IPS-18a (cell line): ENCODE results near the gene RFTN1.

Experiments
- H3K27ac ChIP-seq: one replicate; pipeline ENCODE4 v1.5.1; 2013; ENCODE audit warnings: low read length
- H3K27me3 ChIP-seq: one replicate; pipeline ENCODE4 v1.6.1; 2013; ENCODE audit warnings: mild to moderate bottlenecking, low read length; ENCODE audit not compliant: control insufficient read depth, insufficient read depth
- H3K36me3 ChIP-seq: one replicate; pipeline ENCODE4 v1.6.1; 2013; ENCODE audit warnings: low read depth, low read length; ENCODE audit not compliant: control insufficient read depth
- H3K4me1 ChIP-seq: one replicate; pipeline ENCODE4 v1.6.1; 2013; ENCODE audit warnings: low read depth, low read length; ENCODE audit not compliant: control insufficient read depth
- H3K4me3 ChIP-seq: one replicate; pipeline ENCODE4 v1.5.1; 2013; ENCODE audit warnings: low read length
- H3K9ac ChIP-seq: one replicate; pipeline ENCODE4 v1.6.1; 2013; ENCODE audit warnings: mild to moderate bottlenecking, low read length, moderate library complexity
- H3K9me3 ChIP-seq: one replicate; pipeline ENCODE4 v1.6.1; 2013; ENCODE audit warnings: low read depth, low read length; ENCODE audit not compliant: control insufficient read depth

RFTN1 gene

GRCh38 chr3:16325850-16326249 is 187.6 kb downstream of the RFTN1 start:
- no peak overlapping the region for H3K27ac ChIP-seq
- H3K9ac ChIP-seq = no peak overlapping the region
- no peaks in the 10 kb centered on the region for H3K9me3 ChIP-seq
- H3K4me1 ChIP-seq = peaks cover 7% of the 10 kb centered on the region
- H3K4me3 ChIP-seq = no peak overlapping the region
- no peaks in the 10 kb centered on the region for H3K27me3 ChIP-seq
- no peaks in the 10 kb centered on the region for H3K36me3 ChIP-seq

- Histone ChIP-seq H3K36me3 (peaks cover 11% of the 10 kb centered on the region), H3K27me3 (no peaks in the 10 kb centered on the region), H3K9ac (no peak overlapping the region), H3K4me3 (no peak overlapping the region), H3K4me1 (no peaks in the 10 kb centered on the region), H3K9me3 (no peaks in the 10 kb centered on the region), H3K27ac (no peak overlapping the region)
These were observed 189.8 kb downstream of the RFTN1 start for GRCh38 chr3:16323737-16324136.

GRCh38 chr3:16322189-16322588 is 191.3 kb downstream of the RFTN1 start:
- Histone ChIP-seq H3K4me3 (no peak overlapping the region), H3K9ac (no peak overlapping the region), H3K9me3 (no peaks in the 10 kb centered on the region), H3K4me1 (no peaks in the 10 kb centered on the region), H3K36me3 (peaks cover 11% of the 10 kb centered on the region), H3K27me3 (no peaks in the 10 kb centered on the region), H3K27ac (no peak overlapping the region)

- H3K27ac ChIP-seq = no peak overlapping the region
- no peaks in the 10 kb centered on the region for H3K27me3 ChIP-seq
- H3K9me3 ChIP-seq = no peaks in the 10 kb centered on the region
- peaks cover 11% of the 10 kb centered on the region for H3K36me3 ChIP-seq
- H3K4me1 ChIP-seq = no peaks in the 10 kb centered on the region
- no peak overlapping the region for H3K4me3 ChIP-seq
- no peak overlapping the region for H3K9ac ChIP-seq
These were observed 192.8 kb downstream of the RFTN1 start for GRCh38 chr3:16320711-16321110.

- no peak overlapping the region for H3K27ac ChIP-seq
- H3K27me3 ChIP-seq = no peaks in the 10 kb centered on the region
- no peak overlapping the region for H3K4me3 ChIP-seq
- no peak overlapping the region for H3K9ac ChIP-seq
- H3K36me3 ChIP-seq = peaks cover 11% of the 10 kb centered on the region
- no peaks in the 10 kb centered on the region for H3K9me3 ChIP-seq
- H3K4me1 ChIP-seq = no peaks in the 10 kb centered on the region
These were observed 193.8 kb downstream of the RFTN1 start for GRCh38 chr3:16319723-16320122.

GRCh38 chr3:16319307-16319706 is 194.2 kb downstream of the RFTN1 start:
- no peaks in the 10 kb centered on the region for H3K4me1 ChIP-seq
- peaks cover 13% of the 10 kb centered on the region for H3K36me3 ChIP-seq
- H3K27ac ChIP-seq = no peak overlapping the region

GRCh38 chr3:16318176-16318575 is 195.3 kb downstream of the RFTN1 start:
- H3K27ac ChIP-seq = no peak overlapping the region
- no peaks in the 10 kb centered on the region for H3K27me3 ChIP-seq
- H3K36me3 ChIP-seq = peaks cover 20% of the 10 kb centered on the region
- no peak overlapping the region for H3K9ac ChIP-seq
- H3K4me3 ChIP-seq = no peak overlapping the region
- H3K9me3 ChIP-seq = no peaks in the 10 kb centered on the region
- no peaks in the 10 kb centered on the region for H3K4me1 ChIP-seq

More at GRCh38 chr3:16319307-16319706, 194.2 kb downstream of the RFTN1 start:
- no peaks in the 10 kb centered on the region for H3K27me3 ChIP-seq
- H3K9ac ChIP-seq = no peak overlapping the region
- H3K4me3 ChIP-seq = no peak overlapping the region
- no peaks in the 10 kb centered on the region for H3K9me3 ChIP-seq

- H3K27me3 ChIP-seq = no peaks in the 10 kb centered on the region
- H3K4me1 ChIP-seq = no peaks in the 10 kb centered on the region
- no peak overlapping the region for H3K9ac ChIP-seq
- H3K36me3 ChIP-seq = peaks cover 20% of the 10 kb centered on the region
- H3K27ac ChIP-seq = no peak overlapping the region
- H3K9me3 ChIP-seq = no peaks in the 10 kb centered on the region
- no peak overlapping the region for H3K4me3 ChIP-seq
These were observed 195.9 kb downstream of the RFTN1 start for GRCh38 chr3:16317561-16317945.

GRCh38 chr3:16316847-16317560 is 196.5 kb downstream of the RFTN1 start:
- no peak overlapping the region for H3K27ac ChIP-seq
- peaks cover 20% of the 10 kb centered on the region for H3K36me3 ChIP-seq
- no peak overlapping the region for H3K9ac ChIP-seq

GRCh38 chr3:16316396-16316795 is 197.1 kb downstream of the RFTN1 start:
- Histone ChIP-seq H3K4me1 (no peaks in the 10 kb centered on the region), H3K36me3 (peaks cover 20% of the 10 kb centered on the region), H3K27me3 (no peaks in the 10 kb centered on the region), H3K9ac (no peak overlapping the region), H3K9me3 (no peaks in the 10 kb centered on the region), H3K27ac (no peak overlapping the region), H3K4me3 (no peak overlapping the region)

More at GRCh38 chr3:16316847-16317560, 196.5 kb downstream of the RFTN1 start:
- no peaks in the 10 kb centered on the region for H3K9me3 ChIP-seq
- H3K27me3 ChIP-seq = no peaks in the 10 kb centered on the region
- H3K4me1 ChIP-seq = no peaks in the 10 kb centered on the region
- no peak overlapping the region for H3K4me3 ChIP-seq

GRCh38 chr3:16315623-16316022 is 197.9 kb downstream of the RFTN1 start:
- Histone ChIP-seq H3K27me3 (no peaks in the 10 kb centered on the region), H3K9me3 (no peaks in the 10 kb centered on the region), H3K36me3 (peaks cover 20% of the 10 kb centered on the region), H3K4me1 (no peaks in the 10 kb centered on the region), H3K27ac (no peak overlapping the region), H3K4me3 (no peak overlapping the region), H3K9ac (no peak overlapping the region)

GRCh38 chr3:16313886-16314645 is 199.4 kb downstream of the RFTN1 start:
- Histone ChIP-seq H3K27ac (no peak overlapping the region), H3K4me1 (no peaks in the 10 kb centered on the region), H3K4me3 (no peak overlapping the region), H3K27me3 (no peaks in the 10 kb centered on the region), H3K9me3 (no peaks in the 10 kb centered on the region), H3K36me3 (peaks cover 13% of the 10 kb centered on the region), H3K9ac (no peak overlapping the region)
